ENCODE results near the gene SDK1.

SDK1 gene

DNA sequence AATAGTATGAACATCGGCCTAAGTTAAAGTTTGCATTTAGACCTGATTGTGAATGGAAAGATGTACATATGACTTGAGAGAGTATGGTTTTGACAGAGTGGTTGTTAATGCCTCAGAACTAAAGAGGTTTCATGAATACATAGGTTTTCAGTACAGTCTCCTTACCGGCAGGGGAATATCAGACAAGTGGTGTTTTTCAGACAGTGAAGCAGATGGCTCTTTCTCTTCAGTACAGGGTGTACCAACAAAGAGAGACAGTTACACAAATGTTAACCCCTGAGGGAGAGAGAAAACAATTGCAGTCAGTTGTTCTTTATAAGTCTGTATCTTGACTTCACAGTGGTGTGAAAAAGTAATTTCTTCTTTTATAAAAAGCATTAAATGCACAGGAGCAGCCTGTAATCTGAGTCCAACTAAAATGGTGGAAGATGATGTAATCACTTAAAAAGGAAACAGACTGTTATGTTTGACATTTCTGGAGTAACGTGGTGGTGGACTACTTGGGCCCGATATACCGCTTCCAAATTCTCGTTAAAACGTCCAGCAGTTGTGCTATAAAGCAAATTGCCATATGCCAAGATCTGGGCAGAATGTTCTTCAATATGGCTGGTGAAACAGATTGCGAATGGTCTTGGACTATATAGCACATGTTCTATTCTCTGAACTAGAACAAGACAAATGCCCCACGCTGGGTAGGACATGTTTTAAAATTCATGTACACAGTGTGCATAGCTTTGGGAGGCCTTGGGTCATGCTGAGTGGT is 69.2 kb downstream of the SDK1 start:
- DNase-seq (ENCODE audit: low spot score in 2 of 2) (no peak), ATAC-seq (replicated peaks; ENCODE audit: extremely low read depth, poor library complexity, severe bottlenecking) (no peak)
- H3K4me1 Mint-ChIP-seq: no peaks in the 10 kb centered on the region
- no peaks in the 10 kb centered on the region for H3K9me3 Mint-ChIP-seq
- no peak overlapping the region for H3K4me3 Mint-ChIP-seq
- H3K27ac Mint-ChIP-seq (ENCODE audit: low read depth): no peak overlapping the region
- H3K27me3 Mint-ChIP-seq: peaks cover 91% of the 10 kb centered on the region
- no peaks in the 10 kb centered on the region for H3K36me3 Mint-ChIP-seq (ENCODE audit: insufficient read depth)

DNA sequence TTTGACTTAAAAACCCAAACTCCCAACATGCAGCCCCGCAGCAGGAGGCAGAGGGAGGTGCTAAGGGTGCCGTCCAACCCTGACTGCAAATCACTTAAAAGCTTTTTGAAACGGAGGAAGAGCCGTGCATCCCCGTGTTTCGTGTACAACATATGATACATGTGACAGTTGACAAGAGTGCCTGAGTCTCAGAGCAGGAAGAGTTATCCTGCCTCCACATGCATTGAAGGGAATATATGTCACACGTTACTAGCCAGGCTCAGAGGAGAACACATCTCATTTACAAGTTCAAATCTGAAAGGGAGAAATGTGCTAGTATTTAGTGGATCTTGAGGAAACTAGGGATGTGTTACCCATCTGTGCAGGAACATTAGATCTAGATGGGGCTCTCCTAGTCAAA is 69.9 kb downstream of the SDK1 start:
- no peak for ATAC-seq (replicated peaks; ENCODE audit: extremely low read depth, poor library complexity, severe bottlenecking)
- no peak for DNase-seq (ENCODE audit: low spot score in 2 of 2)
- no peak overlapping the region for H3K27ac Mint-ChIP-seq (ENCODE audit: low read depth)
- no peak overlapping the region for H3K4me3 Mint-ChIP-seq
- H3K9me3 Mint-ChIP-seq: no peaks in the 10 kb centered on the region
- H3K36me3 Mint-ChIP-seq (ENCODE audit: insufficient read depth): no peaks in the 10 kb centered on the region
- H3K4me1 Mint-ChIP-seq: no peaks in the 10 kb centered on the region
- peaks cover 91% of the 10 kb centered on the region for H3K27me3 Mint-ChIP-seq

DNA sequence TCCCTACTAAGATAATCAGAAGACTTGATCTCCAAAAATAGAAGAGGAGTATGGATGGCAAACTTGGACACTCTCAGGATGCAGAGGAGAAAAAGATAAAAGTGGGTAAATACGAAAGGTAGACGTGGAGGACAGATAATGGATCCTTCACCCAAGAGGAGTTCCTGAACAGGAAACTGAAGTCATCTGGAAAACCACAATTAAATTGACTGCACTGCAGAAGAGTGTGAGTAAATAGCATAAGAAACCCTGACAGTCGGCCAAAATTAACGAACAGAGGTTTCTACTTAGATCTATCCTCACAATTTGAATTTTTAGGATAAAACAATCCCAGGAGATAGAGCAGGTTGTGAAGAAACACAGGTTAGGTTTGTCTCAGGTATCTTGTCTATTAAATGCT is 70.5 kb downstream of the SDK1 start:
- DNase-seq (ENCODE audit: low spot score in 2 of 2) (no peak), ATAC-seq (replicated peaks; ENCODE audit: extremely low read depth, poor library complexity, severe bottlenecking) (no peak)
- H3K27ac Mint-ChIP-seq (ENCODE audit: low read depth): no peak overlapping the region
- no peaks in the 10 kb centered on the region for H3K9me3 Mint-ChIP-seq
- H3K4me3 Mint-ChIP-seq: no peak overlapping the region
- H3K27me3 Mint-ChIP-seq: peaks cover 88% of the 10 kb centered on the region
- no peaks in the 10 kb centered on the region for H3K4me1 Mint-ChIP-seq
- H3K36me3 Mint-ChIP-seq (ENCODE audit: insufficient read depth): no peaks in the 10 kb centered on the region

DNA sequence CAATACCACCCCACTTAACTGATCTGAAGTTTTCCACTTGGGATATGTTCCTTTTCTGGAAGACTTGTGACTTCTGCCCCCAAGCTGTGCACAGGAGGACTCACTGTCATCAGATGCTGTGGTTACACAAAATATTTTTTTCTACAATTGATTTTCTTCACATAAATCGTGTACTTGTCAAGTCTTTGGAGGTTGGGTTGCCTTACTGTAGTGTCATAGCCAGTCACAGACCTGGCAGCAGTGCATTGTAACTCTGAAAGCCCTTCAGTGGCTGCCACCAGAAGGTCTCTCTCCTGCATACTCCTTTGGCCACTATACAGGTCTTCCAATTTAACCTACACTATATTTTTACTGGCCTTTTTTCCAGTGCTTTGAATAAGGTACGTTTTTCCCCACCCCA is 73.2 kb downstream of the SDK1 start:
- peaks cover 88% of the 10 kb centered on the region for H3K27me3 Mint-ChIP-seq
- H3K4me3 Mint-ChIP-seq: no peak overlapping the region
- H3K4me1 Mint-ChIP-seq: no peaks in the 10 kb centered on the region
- H3K27ac Mint-ChIP-seq (ENCODE audit: low read depth): no peak overlapping the region
- ATAC-seq (replicated peaks; ENCODE audit: extremely low read depth, poor library complexity, severe bottlenecking) (no peak), DNase-seq (ENCODE audit: low spot score in 2 of 2) (no peak)
- H3K9me3 Mint-ChIP-seq: no peaks in the 10 kb centered on the region
- H3K36me3 Mint-ChIP-seq (ENCODE audit: insufficient read depth): no peaks in the 10 kb centered on the region

DNA sequence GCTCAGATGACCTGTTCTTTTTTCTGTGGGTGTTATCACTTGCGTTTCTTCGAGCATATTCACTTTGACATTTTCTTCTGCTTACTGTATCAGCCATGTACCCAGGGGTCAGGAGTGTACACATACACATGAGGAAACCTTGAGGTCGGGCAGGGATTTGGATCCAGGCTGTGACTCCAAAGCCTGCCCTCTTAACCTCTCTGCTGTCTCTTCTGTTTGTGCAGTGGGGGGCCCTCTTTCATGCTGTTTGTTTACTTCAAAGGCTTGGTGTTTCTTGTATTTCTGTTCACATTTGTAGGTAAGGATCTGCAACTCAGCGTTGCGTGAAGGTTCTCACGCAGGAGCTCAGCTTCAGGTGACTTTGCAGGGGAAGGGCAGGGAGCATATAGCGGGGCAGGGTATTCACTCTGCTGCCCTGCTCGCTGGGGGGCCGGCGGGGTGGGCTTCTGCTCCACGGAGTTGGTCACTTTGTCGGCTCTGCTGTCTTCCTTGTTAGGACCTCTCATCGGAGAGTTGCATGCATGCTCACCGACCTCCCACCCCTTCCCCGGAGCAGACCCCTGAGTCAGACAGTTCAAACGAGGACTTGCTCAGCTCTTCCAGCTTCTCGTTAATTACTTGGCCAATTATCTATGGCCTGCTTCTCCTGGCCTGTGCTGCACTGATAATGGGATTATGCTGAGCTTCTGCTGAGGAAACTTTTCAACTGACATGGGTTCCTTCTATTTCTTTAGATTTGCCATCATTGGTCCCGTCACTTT is 77.5 kb downstream of the SDK1 start:
- Mint-ChIP-seq H3K27ac (ENCODE audit: low read depth) (no peak overlapping the region), H3K9me3 (no peaks in the 10 kb centered on the region), H3K36me3 (ENCODE audit: insufficient read depth) (no peaks in the 10 kb centered on the region), H3K4me3 (no peak overlapping the region), H3K27me3 (peaks cover 74% of the 10 kb centered on the region), H3K4me1 (no peaks in the 10 kb centered on the region)
- DNase-seq (ENCODE audit: low spot score in 2 of 2) (no peak), ATAC-seq (replicated peaks; ENCODE audit: extremely low read depth, poor library complexity, severe bottlenecking) (no peak)

DNA sequence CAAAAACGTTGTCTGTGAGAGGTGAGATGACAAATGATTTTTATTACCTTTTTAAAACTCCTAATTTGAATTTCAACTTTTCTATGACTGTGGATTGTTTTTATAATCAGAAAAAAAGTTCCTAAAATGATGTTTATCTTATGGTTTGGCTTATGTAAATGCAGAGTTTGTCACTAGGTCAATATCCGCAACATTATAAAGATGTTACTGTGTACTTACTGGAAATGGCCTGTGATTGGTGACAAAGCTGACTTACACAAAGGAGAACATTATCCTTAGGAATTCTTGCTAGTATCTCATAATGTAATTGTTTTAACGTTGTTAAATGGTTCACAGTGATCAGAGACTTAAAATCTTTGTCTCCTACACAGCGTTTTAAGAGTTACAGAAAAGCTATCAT is 79.0 kb downstream of the SDK1 start:
- Mint-ChIP-seq H3K27ac (ENCODE audit: low read depth) (no peak overlapping the region), H3K4me3 (no peak overlapping the region), H3K9me3 (no peaks in the 10 kb centered on the region), H3K4me1 (no peaks in the 10 kb centered on the region), H3K36me3 (ENCODE audit: insufficient read depth) (no peaks in the 10 kb centered on the region), H3K27me3 (peaks cover 61% of the 10 kb centered on the region)
- DNase-seq (ENCODE audit: low spot score in 2 of 2): no peak
- ATAC-seq (replicated peaks; ENCODE audit: extremely low read depth, poor library complexity, severe bottlenecking): no peak

DNA sequence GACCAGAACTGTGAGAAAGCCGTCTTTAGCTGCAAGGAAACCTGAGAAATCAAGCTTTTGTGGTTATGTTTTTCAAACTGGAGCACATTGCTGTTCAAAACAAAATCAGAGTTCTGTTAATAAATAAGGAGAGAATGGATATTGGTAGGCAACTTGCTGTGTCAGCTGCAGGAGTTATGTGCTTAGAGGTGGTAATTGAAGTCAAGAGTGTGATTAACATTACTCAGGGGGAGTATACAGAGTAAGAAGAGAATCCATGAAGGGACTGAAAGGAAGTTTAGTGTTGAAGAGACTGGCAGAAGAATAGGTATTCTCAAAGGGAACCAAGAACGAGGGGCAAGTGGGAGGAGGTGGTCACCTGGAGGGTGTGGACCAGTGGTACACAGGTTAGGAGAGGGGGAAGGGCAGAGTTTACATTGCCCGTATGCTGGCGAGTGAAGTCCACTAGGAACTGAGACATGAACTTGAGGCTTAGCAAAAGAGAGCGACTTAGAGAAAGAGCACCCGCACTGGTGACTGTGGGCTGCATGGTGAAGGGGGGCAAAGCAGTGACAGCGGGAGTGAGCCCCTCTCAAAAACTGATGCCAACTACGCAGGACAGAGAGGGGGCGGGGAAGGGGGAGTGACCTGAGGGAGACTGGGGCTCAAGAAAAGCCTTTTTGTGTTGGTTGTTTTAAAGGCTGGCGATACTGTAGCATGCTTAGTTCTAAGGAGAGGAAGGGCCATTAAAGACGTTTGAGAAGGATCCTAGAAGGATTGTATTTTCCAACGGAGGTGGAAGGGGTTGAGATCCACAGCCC is 80.0 kb downstream of the SDK1 start:
- DNase-seq (ENCODE audit: low spot score in 2 of 2) (no peak), ATAC-seq (replicated peaks; ENCODE audit: extremely low read depth, poor library complexity, severe bottlenecking) (no peak)
- no peak overlapping the region for H3K27ac Mint-ChIP-seq (ENCODE audit: low read depth)
- H3K4me3 Mint-ChIP-seq: no peak overlapping the region
- H3K9me3 Mint-ChIP-seq: no peaks in the 10 kb centered on the region
- peaks cover 62% of the 10 kb centered on the region for H3K27me3 Mint-ChIP-seq
- H3K4me1 Mint-ChIP-seq: no peaks in the 10 kb centered on the region
- no peaks in the 10 kb centered on the region for H3K36me3 Mint-ChIP-seq (ENCODE audit: insufficient read depth)

DNA sequence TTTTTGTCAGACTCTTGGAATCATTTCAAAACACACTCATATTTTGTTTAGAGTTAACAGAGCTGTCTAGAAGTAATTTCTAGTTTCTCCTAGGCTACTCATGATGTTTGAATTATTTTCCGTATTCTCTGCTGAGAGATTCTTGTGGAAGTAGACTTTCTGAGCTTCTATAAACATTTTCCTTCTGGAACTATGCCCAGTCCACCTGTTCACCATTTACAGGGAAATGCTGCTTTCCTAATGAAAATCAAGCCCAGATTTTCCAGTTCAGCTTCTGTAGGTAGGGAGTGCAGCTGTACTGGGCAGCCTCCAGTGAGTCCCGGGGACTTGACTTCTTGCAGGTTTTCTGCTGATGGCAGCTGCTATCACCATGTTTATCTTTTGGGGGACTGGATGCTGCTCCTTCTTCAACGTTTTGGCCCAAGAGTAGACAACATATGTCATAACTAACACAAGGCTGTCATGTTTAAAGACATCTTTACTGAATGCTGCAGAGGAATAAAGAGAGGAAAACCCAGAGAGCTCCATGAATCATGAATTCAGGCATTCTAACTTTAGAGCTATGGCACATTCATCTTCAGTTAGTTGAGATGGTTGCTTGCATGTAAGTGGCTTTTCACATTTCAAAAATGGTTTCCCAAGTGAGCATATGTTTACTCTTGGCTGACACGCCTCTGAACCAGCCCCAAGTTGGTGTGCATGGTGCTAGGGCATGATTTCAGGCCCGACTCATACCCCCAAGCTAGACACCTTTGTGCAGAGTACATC is 85.6 kb downstream of the SDK1 start:
- no peak for DNase-seq (ENCODE audit: low spot score in 2 of 2)
- no peak for ATAC-seq (replicated peaks; ENCODE audit: extremely low read depth, poor library complexity, severe bottlenecking)
- H3K4me3 Mint-ChIP-seq: no peak overlapping the region
- no peak overlapping the region for H3K27ac Mint-ChIP-seq (ENCODE audit: low read depth)
- no peaks in the 10 kb centered on the region for H3K9me3 Mint-ChIP-seq
- peaks cover 38% of the 10 kb centered on the region for H3K27me3 Mint-ChIP-seq
- no peaks in the 10 kb centered on the region for H3K4me1 Mint-ChIP-seq
- H3K36me3 Mint-ChIP-seq (ENCODE audit: insufficient read depth): no peaks in the 10 kb centered on the region

DNA sequence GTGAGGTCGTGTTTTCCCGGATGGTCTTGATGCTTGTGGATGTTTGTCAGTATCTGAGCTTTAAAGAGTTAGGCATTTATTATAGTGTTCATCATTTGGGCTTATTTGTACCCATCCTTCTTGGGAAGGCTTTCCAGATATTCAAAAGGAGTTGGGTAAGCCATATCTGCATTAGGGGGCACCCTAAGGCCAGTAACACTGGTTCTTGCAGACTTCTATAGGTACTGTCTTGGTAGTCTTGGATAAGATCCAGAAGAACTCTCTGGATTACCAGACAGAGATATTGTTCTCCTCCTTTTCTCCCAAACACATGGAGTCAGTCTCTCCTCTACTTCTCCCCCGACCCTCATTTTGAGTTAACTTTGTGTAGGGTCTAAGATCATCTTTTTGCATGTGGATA is 92.8 kb downstream of the SDK1 start:
- H3K4me1 Mint-ChIP-seq: no peaks in the 10 kb centered on the region
- H3K9me3 Mint-ChIP-seq: peaks cover 11% of the 10 kb centered on the region
- peaks cover 57% of the 10 kb centered on the region for H3K27me3 Mint-ChIP-seq
- DNase-seq (ENCODE audit: low spot score in 2 of 2) (no peak), ATAC-seq (replicated peaks; ENCODE audit: extremely low read depth, poor library complexity, severe bottlenecking) (no peak)
- no peaks in the 10 kb centered on the region for H3K36me3 Mint-ChIP-seq (ENCODE audit: insufficient read depth)
- H3K27ac Mint-ChIP-seq (ENCODE audit: low read depth): no peak overlapping the region
- H3K4me3 Mint-ChIP-seq: no peak overlapping the region

DNA sequence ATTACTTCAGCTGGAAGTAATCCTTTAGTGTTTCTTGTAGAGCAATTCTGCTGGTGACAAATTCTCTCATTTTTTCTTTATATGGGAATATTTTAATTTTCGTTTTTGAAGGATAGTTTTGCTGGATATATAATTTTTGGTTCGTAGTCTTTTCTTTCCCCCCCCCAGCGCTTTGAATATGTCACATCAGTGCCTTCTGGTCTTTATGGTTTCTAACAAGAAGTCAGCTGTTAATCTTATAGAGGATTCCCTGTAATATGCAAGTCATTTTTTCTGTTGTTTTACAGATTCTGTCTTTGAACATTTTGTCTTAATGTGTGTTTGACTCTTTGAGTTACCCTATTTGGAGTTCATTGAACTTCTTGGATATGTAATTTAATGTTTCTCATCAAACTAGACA is 96.3 kb downstream of the SDK1 start:
- Mint-ChIP-seq H3K36me3 (ENCODE audit: insufficient read depth) (no peaks in the 10 kb centered on the region), H3K27ac (ENCODE audit: low read depth) (no peak overlapping the region), H3K4me3 (no peak overlapping the region), H3K9me3 (peaks cover 16% of the 10 kb centered on the region), H3K27me3 (peaks cover 84% of the 10 kb centered on the region), H3K4me1 (no peaks in the 10 kb centered on the region)
- ATAC-seq (replicated peaks; ENCODE audit: extremely low read depth, poor library complexity, severe bottlenecking) (no peak), DNase-seq (ENCODE audit: low spot score in 2 of 2) (no peak)

DNA sequence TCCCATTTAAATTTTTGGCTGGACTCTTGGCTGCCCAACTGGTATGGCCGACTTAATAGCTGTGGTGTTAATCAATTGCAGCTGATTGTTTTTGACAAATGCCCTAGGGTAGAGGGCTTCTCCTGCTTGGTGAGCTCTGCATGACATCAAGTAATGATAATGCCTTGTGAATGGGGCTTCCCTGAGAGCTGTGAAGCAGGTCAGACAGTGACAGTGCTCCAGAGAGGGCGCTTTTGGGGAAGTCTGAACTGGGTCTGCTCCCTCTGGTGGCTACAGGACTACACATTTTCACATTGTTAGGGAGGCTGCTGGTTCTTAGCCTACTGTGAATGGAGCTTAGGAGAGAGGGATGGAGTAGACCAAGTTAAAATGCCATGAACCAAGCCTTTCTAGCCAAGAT is 98.8 kb downstream of the SDK1 start:
- DNase-seq (ENCODE audit: low spot score in 2 of 2): no peak
- H3K27me3 Mint-ChIP-seq: peaks cover 95% of the 10 kb centered on the region
- ATAC-seq (replicated peaks; ENCODE audit: extremely low read depth, poor library complexity, severe bottlenecking): no peak

DNA sequence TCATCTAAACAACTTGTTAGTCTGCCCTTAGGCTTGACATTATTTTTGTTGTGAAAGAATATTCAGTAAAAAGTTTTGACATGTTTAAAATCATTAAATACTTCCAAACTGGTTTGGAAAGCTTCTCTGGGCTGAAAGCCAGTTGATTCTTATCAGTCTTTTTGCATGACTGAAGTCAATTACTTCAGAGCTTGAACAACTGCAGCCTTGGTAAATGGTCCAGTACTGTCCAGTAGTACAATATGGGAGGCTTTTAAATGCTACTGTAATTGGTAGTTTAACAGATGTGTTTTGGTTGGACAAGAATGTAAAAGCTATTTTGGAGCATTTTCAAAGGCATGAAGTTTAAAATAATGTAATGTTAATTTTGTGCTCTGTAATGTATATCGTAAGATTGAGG is 103.4 kb downstream of the SDK1 start:
- Mint-ChIP-seq H3K4me3 (no peak overlapping the region), H3K36me3 (ENCODE audit: insufficient read depth) (no peaks in the 10 kb centered on the region), H3K9me3 (no peaks in the 10 kb centered on the region), H3K27ac (ENCODE audit: low read depth) (no peak overlapping the region), H3K27me3 (peaks cover 81% of the 10 kb centered on the region), H3K4me1 (no peaks in the 10 kb centered on the region)
- ATAC-seq (replicated peaks; ENCODE audit: extremely low read depth, poor library complexity, severe bottlenecking) (no peak), DNase-seq (ENCODE audit: low spot score in 2 of 2) (no peak)

More for the DNA sequence above, 98.8 kb downstream of the SDK1 start:
- no peaks in the 10 kb centered on the region for H3K36me3 Mint-ChIP-seq (ENCODE audit: insufficient read depth)
- H3K9me3 Mint-ChIP-seq: peaks cover 16% of the 10 kb centered on the region
- H3K27ac Mint-ChIP-seq (ENCODE audit: low read depth): no peak overlapping the region
- H3K4me3 Mint-ChIP-seq: no peak overlapping the region
- H3K4me1 Mint-ChIP-seq: no peaks in the 10 kb centered on the region

All from central memory CD8-positive, alpha-beta T cell (primary cell).